GM19324 (cell line): Measurements from ENCODE around the gene TMEM203.
A peak's percentile ranks its signal among the peaks of the same experiment; 100 is the strongest.
"Not testable (repeated sequence)": the region's sequence is repeated elsewhere in the genome, so short reads cannot be mapped to it uniquely, and the experiment has no call there.

ENCODE experiments used
- ATAC-seq: cut with Tn5 transposase; IDR thresholded peaks from one replicate; pipeline ENCODE4 v1.9.1; 2021; ENCODE audit warnings: mild to moderate bottlenecking, moderate library complexity; ENCODE audit not compliant: unreplicated experiment, low FRiP score

The TMEM203 gene

DNA sequence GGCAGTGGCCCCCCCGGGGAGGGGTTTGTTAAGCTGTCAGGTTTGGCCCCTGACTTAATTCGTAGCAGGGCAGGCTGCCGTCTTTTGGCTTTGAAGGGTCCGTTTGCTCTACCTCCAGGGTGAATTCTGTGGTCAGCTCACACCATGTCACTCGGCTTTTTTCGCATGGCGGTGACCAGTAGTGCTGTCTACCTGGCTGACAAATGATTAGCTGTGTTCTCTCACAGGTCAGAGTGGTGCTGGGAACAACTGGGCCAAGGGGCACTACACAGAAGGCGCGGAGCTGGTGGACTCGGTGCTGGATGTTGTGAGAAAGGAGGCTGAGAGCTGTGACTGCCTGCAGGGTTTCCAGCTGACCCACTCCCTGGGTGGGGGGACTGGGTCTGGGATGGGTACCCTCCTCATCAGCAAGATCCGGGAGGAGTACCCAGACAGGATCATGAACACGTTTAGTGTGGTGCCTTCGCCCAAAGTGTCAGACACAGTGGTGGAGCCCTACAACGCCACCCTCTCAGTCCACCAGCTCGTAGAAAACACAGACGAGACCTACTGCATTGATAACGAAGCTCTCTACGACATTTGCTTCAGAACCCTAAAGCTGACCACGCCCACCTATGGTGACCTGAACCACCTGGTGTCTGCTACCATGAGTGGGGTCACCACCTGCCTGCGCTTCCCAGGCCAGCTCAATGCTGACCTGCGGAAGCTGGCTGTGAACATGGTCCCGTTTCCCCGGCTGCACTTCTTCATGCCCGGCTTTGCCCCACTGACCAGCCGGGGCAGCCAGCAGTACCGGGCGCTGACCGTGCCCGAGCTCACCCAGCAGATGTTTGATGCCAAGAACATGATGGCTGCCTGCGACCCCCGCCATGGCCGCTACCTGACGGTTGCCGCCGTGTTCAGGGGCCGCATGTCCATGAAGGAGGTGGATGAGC is 37.1 kb upstream of the TMEM203 start:
- no peak for ATAC-seq

DNA sequence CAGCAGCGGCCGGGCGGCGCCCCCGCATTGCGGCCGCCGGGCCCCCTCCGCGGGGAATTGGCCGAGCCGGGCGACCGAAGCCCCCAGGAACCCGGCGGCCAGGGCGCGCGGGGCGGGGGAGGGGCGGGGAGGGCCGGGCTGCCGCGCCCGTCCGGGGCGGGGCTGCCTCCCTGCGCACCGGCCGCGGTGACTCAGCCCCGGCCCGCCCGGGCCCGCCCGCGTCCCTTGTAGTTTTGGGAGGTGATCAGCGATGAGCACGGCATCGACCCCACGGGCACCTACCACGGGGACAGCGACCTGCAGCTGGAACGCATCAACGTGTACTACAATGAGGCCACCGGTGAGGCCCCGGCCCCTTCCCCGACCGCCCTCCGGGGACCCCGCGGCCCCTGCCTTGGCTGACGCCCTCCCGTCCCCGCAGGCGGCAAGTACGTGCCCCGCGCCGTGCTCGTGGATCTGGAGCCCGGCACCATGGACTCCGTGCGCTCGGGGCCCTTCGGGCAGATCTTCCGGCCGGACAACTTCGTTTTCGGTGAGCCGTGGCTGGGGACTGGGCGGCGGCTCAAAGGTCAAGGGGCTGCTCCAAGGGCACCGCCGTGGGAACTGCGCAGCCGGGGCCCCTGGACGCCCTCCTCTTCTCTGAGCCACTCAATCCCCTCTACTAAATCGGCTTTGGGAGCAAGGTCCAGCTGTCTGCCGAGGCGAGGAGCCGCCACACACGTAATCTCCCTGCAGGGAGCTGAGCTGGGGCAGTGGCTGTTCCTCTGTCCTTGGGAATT is 36.2 kb upstream of the TMEM203 start:
- peak; percentile 6 for ATAC-seq

DNA sequence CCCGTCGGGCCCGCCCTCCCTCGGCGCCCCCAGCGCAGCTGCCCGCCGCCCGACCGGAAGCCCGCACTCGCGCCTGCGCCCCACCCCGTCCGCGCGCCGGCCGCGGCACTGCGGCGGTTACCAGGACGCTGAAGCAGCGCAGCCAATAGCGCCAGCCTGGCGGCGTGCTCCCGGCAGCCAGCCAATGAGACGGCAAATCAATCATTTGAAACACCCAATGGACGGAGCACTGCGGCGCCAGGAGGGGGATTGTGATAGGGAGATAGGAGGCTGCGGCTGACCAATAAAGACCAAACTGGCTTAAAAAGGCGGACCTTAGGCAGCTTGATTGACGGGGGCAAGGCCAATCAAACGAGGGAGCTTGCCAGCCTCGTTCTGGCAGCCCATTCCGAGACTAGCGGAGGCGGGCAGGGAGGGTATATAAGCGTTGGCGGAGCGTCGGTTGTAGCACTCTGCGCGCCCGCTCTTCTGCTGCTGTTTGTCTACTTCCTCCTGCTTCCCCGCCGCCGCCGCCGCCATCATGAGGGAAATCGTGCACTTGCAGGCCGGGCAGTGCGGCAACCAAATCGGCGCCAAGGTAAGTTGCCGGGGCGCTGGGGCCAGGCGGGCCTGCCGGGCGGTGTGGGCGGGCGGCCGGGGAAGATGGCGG is 35.5 kb upstream of the TMEM203 start, which contains the start of gene TUBB4B:
Gene TUBB4B, plus strand, starts transcription at position 447 of the 649 bp plus-strand sequence. Its CDS starts 74 bp downstream, at position 521.
- ATAC-seq: peak; percentile 85

DNA sequence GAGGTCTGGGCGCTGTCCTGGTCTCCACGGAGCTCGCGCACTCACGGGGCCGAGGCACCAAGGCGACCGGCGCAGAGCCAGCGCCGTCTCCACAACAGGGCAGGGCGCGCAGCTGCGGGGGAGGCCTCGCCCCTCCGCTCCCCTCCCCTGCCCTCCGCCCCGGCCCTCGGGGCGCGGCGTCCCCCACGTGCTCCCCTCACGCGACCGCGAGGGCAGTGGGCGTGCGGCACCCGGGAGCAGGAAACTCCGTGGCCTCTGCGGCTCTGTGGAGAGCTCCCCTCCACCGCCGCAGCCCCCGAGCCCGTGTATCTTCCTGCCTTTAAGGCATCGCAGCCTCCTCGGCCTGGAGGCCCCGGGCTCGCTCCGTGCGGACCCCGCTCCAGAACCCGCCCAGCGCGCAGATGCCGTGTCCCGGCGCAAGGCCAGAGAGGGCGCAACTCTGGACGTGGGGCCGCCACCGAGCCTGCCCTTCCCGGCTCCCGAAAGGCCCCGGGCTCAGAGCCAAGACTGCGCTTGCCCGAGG is 34.9 kb upstream of the TMEM203 start:
- ATAC-seq: peak; percentile 30

DNA sequence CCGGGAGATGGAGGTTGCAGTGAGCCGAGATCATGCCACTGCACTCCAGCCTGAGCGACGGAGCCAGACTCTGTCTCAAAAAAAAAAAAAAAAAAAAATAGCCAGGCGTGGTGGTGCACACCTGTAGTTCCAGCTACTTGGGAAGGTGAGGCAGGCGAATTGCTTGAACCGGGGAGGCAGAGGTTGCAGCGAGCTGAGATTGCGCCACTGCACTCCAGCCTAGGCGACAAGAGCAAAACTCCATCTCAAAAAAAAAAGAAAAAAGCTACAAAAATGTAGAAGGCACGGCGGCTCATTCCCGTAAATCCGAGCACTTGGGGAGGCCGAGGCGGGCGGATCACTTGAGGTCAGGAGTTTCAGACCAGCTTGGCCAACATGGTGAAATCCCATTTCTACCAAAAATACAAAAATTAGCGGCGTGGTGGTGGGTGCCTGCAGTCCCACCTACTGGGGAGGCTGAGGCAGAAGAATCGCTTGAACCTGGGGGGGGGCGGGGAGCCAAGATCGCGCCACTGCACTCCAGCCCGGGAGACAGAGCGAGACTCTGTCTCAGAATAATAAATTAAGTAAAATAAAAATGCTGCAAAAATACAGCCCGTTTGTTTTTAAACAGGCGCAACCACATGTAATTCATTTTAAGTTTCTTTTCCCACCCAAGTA is 34.2 kb upstream of the TMEM203 start:
- ATAC-seq: not testable (repeated sequence)

DNA sequence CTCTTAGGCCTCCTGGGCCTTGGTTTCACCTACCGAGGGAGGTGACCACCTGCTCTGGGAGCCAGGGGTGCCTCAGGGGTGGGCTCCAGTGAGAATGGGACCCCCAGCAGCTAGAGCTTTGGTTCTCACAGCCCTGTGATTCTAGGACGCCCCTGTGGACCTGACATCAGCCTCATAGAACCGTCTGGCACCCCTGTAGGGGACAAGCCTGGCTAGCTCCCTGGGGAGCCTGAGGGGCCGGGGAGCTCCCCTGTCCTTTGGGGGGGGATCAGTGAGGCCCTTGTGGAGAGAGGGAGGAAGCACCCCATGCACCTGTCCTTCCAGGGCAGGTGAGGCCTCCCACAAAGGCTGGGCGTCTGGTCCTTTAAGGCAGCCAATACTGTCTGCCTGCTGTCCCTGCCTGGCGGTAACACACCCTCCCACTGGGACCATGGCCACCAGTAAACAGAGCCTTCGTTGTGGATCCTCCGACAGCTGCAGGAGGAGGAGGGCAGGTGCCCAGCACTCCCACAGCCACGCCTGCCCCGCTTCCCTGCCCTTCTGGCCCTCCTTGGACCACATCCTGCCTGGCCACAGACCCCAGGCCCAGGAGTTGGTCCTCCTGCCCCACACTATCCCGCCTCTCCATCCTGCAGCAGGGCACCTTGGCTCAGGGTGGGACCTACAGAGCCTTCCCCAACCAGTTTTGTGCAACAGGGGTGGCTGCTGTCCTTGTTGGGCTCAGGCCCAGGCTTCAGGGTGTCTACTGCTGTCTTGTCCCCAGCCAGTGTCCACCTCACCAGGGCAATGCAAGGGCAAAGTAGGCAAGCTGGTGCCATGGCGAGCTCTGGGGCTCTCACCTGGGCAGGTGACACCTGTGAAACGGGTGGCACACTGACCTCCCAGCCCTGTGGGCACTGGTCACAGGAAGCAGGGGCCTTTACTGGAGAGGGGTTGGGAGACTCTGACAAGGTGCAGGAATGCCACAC is 32.6 kb upstream of the TMEM203 start:
- no peak for ATAC-seq

DNA sequence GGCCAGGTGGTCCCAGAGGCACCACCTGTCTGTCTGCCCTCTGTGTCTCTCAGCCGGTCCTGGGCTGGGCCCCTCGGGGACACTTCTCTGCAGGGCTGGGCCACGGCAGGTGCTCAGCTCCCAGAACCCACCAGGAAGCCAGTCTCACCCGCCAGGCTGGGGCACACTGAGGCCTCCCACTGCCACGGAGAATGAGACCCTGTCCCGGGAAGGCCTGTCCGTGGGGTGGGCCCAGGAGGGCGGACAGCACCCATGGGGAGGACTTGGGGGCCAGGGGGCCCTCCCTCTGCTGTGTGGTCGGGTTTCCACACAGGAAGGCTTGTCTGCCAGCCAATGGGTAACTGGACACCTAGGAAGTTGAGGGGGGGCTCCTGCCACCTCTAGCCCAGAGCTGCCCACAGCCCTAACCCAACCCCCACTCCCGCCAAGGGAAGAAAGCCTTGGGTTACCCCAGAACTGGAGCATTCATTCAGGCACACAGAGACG is 31.5 kb upstream of the TMEM203 start:
- ATAC-seq: no peak

DNA sequence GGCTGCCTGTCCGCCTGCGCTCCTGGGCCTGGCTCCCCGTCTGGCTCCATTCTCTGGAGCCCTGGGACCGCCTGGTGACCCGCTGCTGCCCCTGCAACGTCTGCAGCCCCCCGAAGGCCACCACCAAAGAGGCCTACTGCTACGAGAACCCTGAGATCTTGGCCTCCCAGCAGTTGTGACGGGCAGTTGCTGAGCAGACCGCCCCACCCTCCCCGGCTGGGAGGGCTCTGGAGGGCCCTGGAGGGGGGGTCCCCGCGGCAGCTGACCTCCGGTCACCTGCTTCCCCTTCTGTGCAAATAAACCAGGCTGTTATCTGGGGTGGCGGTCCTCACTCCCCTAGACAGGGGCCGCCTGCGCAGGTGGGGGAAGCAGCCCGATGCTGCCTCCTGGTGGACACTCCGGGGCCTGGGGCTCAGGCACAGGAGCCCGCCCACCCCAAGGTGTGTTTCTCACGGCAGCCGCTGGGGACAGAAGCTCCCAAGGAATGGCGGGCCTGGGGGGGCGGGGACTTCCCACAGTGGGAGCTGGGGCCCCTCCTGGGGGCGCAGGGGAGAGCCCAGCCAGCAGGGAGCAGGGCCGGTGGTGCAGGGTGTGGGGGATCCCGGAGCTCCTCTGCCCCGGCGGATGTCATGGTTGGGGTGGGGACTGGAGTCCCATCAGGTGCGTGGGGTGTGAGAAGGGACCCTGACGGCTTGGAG is 30.9 kb upstream of the TMEM203 start:
- ATAC-seq: no peak

DNA sequence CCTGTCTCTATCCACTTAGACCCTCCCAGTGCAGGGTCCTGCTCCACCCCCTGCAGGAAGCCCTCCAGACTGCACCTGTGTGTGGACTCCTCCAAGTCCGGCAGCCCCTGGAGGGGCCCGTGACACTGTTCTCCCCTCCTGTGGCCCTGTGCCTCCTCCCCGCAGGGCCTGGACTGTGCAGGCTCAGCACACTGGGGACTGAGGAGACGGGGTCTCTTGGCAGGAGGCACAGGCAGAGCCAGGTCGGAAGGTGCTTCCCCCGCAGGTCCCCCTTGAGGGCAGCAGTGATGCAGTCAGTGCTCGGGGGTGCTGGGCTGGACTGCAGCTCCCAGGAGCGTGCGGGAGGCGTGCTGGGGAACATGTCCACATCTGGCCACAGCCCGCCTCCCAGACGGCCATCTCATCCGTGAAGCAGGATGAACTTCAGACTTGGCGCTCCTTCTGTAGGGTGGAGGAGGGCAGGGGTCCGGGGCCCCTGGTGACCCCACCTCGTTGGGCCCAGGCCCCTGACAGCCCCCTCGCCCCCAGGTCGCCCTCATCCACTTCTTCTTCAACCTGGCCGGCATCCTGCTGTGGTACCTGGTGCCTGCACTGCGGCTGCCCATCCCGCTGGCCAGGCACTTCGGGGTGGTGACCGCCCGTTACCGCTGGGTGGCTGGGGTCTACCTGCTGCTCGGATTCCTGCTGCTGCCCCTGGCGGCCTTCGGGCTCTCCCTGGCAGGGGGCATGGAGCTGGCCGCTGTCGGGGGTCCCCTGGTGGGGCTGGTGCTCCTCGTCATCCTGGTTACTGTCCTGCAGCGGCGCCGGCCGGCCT is 30.2 kb upstream of the TMEM203 start:
- ATAC-seq: no peak

DNA sequence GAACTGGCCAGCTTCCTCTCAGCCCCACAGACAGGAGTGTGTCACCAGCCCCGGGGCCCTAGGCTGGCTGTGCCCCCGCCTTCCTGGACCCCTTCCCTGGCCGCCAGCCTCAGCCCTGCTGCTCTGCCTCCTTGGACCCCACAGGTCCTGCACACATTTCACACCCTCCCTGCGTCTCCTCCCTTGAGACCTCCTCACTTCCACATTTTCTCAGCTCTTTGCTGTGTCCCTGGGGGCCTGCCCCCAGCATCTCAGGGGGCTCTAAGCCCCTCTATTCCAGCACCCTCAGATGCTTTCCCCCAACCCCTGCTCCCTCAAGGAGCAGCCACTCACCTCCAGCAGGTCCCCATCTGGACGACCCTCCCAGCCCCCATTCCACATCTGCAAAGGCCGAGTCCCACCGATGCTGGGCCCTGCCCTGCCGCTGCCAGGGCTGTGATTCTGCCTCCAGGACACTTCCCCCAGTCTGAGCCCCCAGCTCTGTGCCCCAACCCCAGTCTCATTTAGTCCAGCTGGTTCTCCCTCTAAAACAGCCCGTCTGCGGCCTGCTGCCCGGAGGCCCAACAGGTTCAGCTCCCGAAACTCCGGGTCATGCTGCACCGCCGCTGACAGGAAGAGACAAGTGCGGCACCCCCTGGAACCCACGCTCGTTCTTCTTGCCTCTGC is 29.4 kb upstream of the TMEM203 start:
- no peak for ATAC-seq

DNA sequence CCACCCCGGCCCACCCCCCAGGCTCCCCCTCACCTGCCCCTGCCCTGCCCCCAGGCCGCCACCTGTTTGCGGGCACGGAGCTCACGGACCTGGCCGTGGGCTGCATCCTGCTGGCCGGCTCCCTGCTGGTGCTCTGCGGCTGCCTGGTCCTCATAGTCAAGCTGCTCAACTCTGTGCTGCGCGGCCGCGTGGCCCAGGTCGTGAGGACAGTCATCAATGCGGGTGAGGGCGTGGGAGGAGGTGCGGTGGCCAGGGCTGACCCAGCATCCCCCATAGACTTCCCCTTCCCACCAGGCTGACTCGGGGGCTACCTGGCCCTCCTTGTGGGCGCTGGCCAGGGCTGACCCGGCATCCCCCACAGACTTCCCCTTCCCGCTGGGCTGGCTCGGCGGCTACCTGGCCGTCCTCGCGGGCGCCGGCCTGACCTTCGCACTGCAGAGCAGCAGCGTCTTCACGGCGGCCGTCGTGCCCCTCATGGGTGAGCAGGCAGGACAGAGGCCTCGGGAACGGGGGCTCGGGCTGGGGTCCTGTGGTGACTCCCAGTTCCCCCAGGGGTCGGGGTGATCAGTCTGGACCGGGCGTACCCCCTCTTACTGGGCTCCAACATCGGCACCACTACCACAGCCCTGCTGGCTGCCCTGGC is 28.7 kb upstream of the TMEM203 start:
- no peak for ATAC-seq

DNA sequence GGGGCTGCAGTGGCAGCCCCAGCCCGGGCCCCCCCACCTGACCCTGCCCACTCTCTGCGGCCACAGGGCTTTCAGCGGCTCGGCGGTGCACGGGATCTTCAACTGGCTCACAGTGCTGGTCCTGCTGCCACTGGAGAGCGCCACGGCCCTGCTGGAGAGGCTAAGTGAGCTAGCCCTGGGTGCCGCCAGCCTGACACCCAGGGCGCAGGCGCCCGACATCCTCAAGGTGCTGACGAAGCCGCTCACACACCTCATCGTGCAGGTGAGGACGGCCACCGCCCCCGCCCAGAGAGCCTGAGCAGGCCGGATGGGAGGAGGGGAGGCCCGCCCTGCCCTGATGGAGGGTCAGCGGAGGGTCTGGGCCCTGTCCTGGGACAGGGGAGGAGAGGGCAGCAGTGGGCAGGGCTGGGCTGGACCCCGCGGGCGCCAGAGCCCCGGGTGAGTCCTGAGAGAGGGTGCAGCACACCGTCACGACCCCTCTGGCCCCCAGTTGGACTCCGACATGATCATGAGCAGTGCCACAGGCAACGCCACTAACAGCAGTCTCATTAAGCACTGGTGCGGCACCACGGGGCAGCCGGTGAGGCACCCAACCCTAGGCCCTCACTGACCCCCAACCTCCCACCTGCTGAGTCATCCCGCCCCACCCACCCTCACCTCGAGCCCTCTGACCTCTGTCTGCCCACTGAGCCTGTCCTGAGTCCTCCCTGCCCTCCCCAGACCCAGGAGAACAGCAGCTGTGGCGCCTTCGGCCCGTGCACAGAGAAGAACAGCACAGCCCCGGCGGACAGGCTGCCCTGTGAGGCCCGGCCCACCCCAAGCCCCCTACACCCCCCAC is 27.9 kb upstream of the TMEM203 start:
- no peak for ATAC-seq

DNA sequence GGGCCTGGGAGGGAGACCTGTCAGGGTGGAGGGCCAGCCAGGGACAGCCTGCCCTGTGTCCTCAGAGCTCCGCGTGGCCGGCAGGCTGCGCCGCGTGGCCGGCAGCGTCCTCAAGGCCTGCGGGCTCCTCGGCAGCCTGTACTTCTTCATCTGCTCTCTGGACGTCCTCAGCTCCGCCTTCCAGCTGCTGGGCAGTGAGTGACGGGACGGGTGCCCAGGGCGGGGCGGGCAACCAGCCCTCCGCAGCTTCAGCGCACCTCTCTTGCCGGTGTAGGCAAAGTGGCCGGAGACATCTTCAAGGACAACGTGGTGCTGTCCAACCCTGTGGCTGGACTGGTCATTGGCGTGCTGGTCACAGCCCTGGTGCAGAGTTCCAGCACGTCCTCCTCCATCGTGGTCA is 27.1 kb upstream of the TMEM203 start:
- ATAC-seq: no peak

DNA sequence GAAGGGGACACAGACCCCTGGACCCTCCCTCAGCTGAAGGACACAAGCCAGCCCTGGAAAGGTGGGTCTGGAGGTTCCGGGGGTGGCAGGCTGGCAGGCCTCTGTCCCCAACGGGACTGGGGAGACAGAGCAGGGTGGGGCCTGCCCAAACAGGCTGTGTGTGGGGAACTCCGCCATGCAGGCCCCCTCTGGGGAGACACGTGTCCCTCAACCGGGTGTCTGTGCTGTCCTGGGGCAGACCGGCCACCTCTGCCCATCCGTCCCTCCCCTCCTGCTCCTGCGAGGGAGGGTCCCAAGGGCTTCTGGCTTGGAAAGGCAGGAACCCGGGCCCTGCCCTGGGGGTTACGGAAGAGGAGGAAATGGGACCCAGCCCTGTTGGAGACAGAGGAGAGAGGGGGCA is 26.7 kb upstream of the TMEM203 start:
- ATAC-seq: no peak

DNA sequence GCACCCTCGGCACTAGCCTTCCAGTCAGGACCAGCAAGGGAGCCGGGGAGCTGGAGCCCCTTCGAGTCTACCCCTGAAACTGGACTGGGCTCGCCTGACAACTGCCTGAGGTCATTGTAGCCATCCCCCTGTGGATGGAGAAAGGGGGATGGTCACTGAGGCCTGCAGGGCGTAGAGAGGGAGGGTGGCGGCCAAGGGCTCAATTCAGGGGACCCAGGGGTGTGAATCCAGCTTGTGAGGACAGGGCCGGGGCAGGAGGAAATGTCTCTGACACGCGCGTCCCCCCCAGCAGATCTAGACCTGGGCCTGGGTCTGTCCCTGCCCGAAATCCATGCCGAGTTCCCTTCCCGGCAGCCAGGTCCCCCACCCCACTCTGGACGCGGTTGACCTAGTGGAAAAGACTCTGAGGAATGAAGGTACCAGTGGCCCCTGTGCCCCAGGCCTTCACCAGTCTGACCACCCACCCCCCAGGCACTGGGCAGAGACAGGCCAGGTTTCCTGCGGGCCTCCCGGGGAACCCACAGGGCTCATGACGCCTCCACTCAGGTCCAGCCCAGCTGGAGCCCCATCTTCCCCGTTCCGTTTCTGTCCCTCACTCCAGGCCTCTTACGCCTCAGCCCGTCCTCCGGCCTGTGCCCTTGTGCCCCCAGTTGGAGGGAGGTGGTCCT is 26.1 kb upstream of the TMEM203 start:
- no peak for ATAC-seq
